H4 (cell line): ENCODE measurements around the gene KLHL33. TPM values are rescaled to one million over a fixed set of nuclear protein-coding genes. Genes with fewer than 3 reads are reported as not detected.

ENCODE experiments used
- DNase-seq: peaks from one replicate; pipeline ENCODE4 v3.0.0-alpha.2; 2015; ENCODE audit warnings: low spot score
- total RNA-seq: library from RNA; depleted of rRNA; stranded (reverse); fragments of >200 nt; shearing (Covaris generic); gene quantifications from 2 replicates; pipeline ENCODE4 v1.2.3, GENCODE V29; 2014; rRNA removed

Gene KLHL33
- total RNA-seq, 1 experiment from 2014 or later, result not detected

- no peak for DNase-seq
Measured at GRCh38 chr14:20376071-20376588, 59.8 kb downstream of the KLHL33 start.

Other genes starting within 250 kb of the KLHL33 start
- gene OR11G2, start 245.3 kb downstream of the KLHL33 start, total RNA-seq, result not detected in 2 replicates
- not detected in 2 replicates for gene OR11H6, start 212.5 kb downstream of the KLHL33 start, total RNA-seq
- gene OR11H7, start 207.2 kb downstream of the KLHL33 start, total RNA-seq, result not detected in 2 replicates
- not detected in 2 replicates for gene OR11H4, start 196.9 kb downstream of the KLHL33 start, total RNA-seq
- 18.5 and 24.2 TPM in 2 replicates for gene TTC5, start 130.2 kb downstream of the KLHL33 start, total RNA-seq
- gene CCNB1IP1, start 102.9 kb downstream of the KLHL33 start, total RNA-seq, result 83.8 and 92.0 TPM in 2 replicates
- 21.9 and 33.6 TPM in 2 replicates for gene PARP2, start 92.5 kb downstream of the KLHL33 start, total RNA-seq
- gene TEP1, start 22.7 kb downstream of the KLHL33 start, total RNA-seq, result 10.6 and 12.0 TPM in 2 replicates
- 69.6 and 83.2 TPM in 2 replicates for gene OSGEP, start 18.6 kb upstream of the KLHL33 start, total RNA-seq
- gene APEX1, start 19.1 kb upstream of the KLHL33 start, total RNA-seq, result 54.7 and 122 TPM in 2 replicates
- 29.5 and 32.8 TPM in 2 replicates for gene PIP4P1, start 25.3 kb upstream of the KLHL33 start, total RNA-seq
- 88.6 and 98.9 TPM in 2 replicates for gene PNP, start 33.2 kb upstream of the KLHL33 start, total RNA-seq
- gene RNASE10, start 69.4 kb upstream of the KLHL33 start, total RNA-seq, result not detected in 2 replicates
- not detected in 2 replicates for gene RNASE9, start 124.9 kb upstream of the KLHL33 start, total RNA-seq
- not detected in 2 replicates for gene RNASE11, start 151.8 kb upstream of the KLHL33 start, total RNA-seq
- gene RNASE12, start 155.2 kb upstream of the KLHL33 start, total RNA-seq, result not detected in 2 replicates
- not detected in 2 replicates for gene OR6S1, start 205.5 kb upstream of the KLHL33 start, total RNA-seq
- 14.7 and 22.2 TPM in 2 replicates for gene RNASE4, start 248.4 kb upstream of the KLHL33 start, total RNA-seq